ENCODE data around the gene NADSYN1.

Gene NADSYN1

GRCh38 chr11:71450939-71451338 lies 2.1 kb upstream of the NADSYN1 start:
- no peak for DNase-seq (ENCODE audit: low read depth, low spot score)

- no peak for DNase-seq (ENCODE audit: low read depth, low spot score)
These were observed 1.3 kb upstream of the NADSYN1 start for GRCh38 chr11:71451596-71452198.

- no peak for DNase-seq (ENCODE audit: low read depth, low spot score)
These were observed 585 bp upstream of the NADSYN1 start for GRCh38 chr11:71452199-71453036.

- no peak for DNase-seq (ENCODE audit: low read depth, low spot score)
These were observed 908 bp downstream of the NADSYN1 start for GRCh38 chr11:71453918-71454304.

- DNase-seq (ENCODE audit: low read depth, low spot score), result no peak
These were observed 1.6 kb downstream of the NADSYN1 start for GRCh38 chr11:71454470-71455113.

- no peak for DNase-seq (ENCODE audit: low read depth, low spot score)
These were observed 3.3 kb downstream of the NADSYN1 start for GRCh38 chr11:71456294-71456693.

GRCh38 chr11:71456831-71457230 lies 3.8 kb downstream of the NADSYN1 start:
- no peak for DNase-seq (ENCODE audit: low read depth, low spot score)

GRCh38 chr11:71458146-71459070 lies 5.4 kb downstream of the NADSYN1 start:
- DNase-seq (ENCODE audit: low read depth, low spot score), result no peak

GRCh38 chr11:71459076-71459766 lies 6.2 kb downstream of the NADSYN1 start:
- no peak for DNase-seq (ENCODE audit: low read depth, low spot score)

- DNase-seq (ENCODE audit: low read depth, low spot score), result no peak
These were observed 6.8 kb downstream of the NADSYN1 start for GRCh38 chr11:71459767-71460320.

GRCh38 chr11:71461696-71462095 lies 8.7 kb downstream of the NADSYN1 start:
- no peak for DNase-seq (ENCODE audit: low read depth, low spot score)

GRCh38 chr11:71462726-71463125 lies 9.7 kb downstream of the NADSYN1 start:
- DNase-seq (ENCODE audit: low read depth, low spot score), result no peak

- DNase-seq (ENCODE audit: low read depth, low spot score), result no peak
These were observed 10.6 kb downstream of the NADSYN1 start for GRCh38 chr11:71463331-71464211.

GRCh38 chr11:71465054-71465453 lies 12.1 kb downstream of the NADSYN1 start:
- no peak for DNase-seq (ENCODE audit: low read depth, low spot score)

- DNase-seq (ENCODE audit: low read depth, low spot score), result no peak
These were observed 13.4 kb downstream of the NADSYN1 start for GRCh38 chr11:71466358-71466757.

- DNase-seq (ENCODE audit: low read depth, low spot score), result no peak
These were observed 14.2 kb downstream of the NADSYN1 start for GRCh38 chr11:71467164-71467563.

GRCh38 chr11:71470946-71471345 lies 17.9 kb downstream of the NADSYN1 start:
- no peak for DNase-seq (ENCODE audit: low read depth, low spot score)

GRCh38 chr11:71472357-71472885 lies 19.4 kb downstream of the NADSYN1 start:
- DNase-seq (ENCODE audit: low read depth, low spot score), result no peak

Data from brain pericyte (primary cell).